ENCODE measurements around the gene CMIP. TPM values are rescaled to one million over a fixed set of nuclear protein-coding genes. Genes with fewer than 3 reads are reported as not detected.

CMIP gene
- total RNA-seq, 1 experiment from 2014 or later = 48.2 TPM

DNA sequence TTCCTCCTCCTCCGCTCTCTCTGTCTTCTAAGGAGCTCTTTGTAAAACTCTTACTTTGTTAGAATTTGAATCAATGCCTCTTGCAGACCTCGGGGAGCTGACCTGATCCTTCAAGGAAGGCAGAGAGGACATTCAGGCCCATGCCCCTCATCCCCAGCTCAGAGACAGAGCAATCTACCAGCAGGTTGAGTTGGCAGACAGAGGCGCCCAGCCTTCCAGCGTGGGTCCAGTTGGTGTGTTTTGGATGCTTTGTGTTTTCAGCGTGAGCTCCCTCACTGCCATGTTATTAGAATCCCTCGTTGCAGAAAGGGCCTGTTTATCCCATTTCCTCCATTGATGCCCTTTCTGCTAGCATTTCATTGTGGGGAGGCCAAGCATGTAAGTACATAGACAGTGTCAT, 167.1 kb downstream of the CMIP start:
- H3K23ac ChIP-seq (ENCODE audit: insufficient read length, low read depth, low read length) = no peak overlapping the region
- H3K56ac ChIP-seq (ENCODE audit: insufficient read length, low read depth, low read length) = no peak overlapping the region
- DNase-seq = no peak
- no peak overlapping the region for H2AK5ac ChIP-seq (ENCODE audit: insufficient read length, low read length)
- no peak overlapping the region for H4K91ac ChIP-seq (ENCODE audit: insufficient read length, low read depth, low read length)
- H3K27ac Mint-ChIP-seq = peak overlapping the region; percentile 9 to 56 (median 37); a peak in 6 of 7 replicates
- no peak overlapping the region for H2AFZ ChIP-seq (ENCODE audit: low read length)
- no peak overlapping the region for H3K18ac ChIP-seq (ENCODE audit: insufficient read length, low read depth, low read length)
- TF ChIP-seq, protein P1, sequence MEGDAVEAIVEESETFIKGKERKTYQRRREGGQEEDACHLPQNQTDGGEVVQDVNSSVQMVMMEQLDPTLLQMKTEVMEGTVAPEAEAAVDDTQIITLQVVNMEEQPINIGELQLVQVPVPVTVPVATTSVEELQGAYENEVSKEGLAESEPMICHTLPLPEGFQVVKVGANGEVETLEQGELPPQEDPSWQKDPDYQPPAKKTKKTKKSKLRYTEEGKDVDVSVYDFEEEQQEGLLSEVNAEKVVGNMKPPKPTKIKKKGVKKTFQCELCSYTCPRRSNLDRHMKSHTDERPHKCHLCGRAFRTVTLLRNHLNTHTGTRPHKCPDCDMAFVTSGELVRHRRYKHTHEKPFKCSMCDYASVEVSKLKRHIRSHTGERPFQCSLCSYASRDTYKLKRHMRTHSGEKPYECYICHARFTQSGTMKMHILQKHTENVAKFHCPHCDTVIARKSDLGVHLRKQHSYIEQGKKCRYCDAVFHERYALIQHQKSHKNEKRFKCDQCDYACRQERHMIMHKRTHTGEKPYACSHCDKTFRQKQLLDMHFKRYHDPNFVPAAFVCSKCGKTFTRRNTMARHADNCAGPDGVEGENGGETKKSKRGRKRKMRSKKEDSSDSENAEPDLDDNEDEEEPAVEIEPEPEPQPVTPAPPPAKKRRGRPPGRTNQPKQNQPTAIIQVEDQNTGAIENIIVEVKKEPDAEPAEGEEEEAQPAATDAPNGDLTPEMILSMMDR (conservative IDR thresholded peaks at IDR 0.05) = no peak
- H2BK20ac ChIP-seq (ENCODE audit: low read depth, low read length, poor library complexity, severe bottlenecking) = no peak overlapping the region
- H2BK12ac ChIP-seq (ENCODE audit: insufficient read length, low read depth, low read length) = no peak overlapping the region
- H3K79me1 ChIP-seq (ENCODE audit: insufficient read depth, low read depth, low read length, poor library complexity, severe bottlenecking) = no peaks in the 10 kb centered on the region
- H3K4me3 Mint-ChIP-seq = no peak overlapping the region
- H3K4ac ChIP-seq (ENCODE audit: low read depth, low read length) = no peak overlapping the region
- H3K27me3 ChIP-seq (ENCODE audit: insufficient read depth, low read length) = no peaks in the 10 kb centered on the region
- no peak overlapping the region for H4K5ac ChIP-seq (ENCODE audit: insufficient read length, low read depth, low read length)
- no peak overlapping the region for H2BK5ac ChIP-seq (ENCODE audit: insufficient read length, low read length)
- H3K9me3 Mint-ChIP-seq = no peaks in the 10 kb centered on the region
- H3K27me3 Mint-ChIP-seq (ENCODE audit: low read depth) = no peaks in the 10 kb centered on the region
- no peaks in the 10 kb centered on the region for H3K9me3 ChIP-seq (ENCODE audit: control insufficient read depth, low read depth, low read length)
- no peak overlapping the region for H4K8ac ChIP-seq (replicated peaks; ENCODE audit: insufficient read length, low read depth, low read length)
- no peak overlapping the region for H2BK15ac ChIP-seq (ENCODE audit: low read depth, low read length)
- peaks cover 19 to 26% of the 10 kb centered on the region in 2 experiments for H3K4me1 Mint-ChIP-seq
- peaks cover 0 to 22% (median 21%) of the 10 kb centered on the region in 3 experiments; a peak in 5 of 7 replicates for H3K36me3 Mint-ChIP-seq (ENCODE audit: insufficient read depth in 1 of 3, low read depth in 3 of 3)
- no peak overlapping the region for H3K9ac ChIP-seq (ENCODE audit: extremely low read depth, insufficient read length, low read length)
- no peak overlapping the region for H3K27ac ChIP-seq (ENCODE audit: insufficient read length, low read depth, low read length)
- no peak overlapping the region for H2BK120ac ChIP-seq (ENCODE audit: low read depth, low read length, poor library complexity, severe bottlenecking)
- peaks cover 2% of the 10 kb centered on the region; the same call in 1 of the 2 replicates for H3K79me2 ChIP-seq (ENCODE audit: insufficient read depth, low read length)
- H3K4me2 ChIP-seq (ENCODE audit: insufficient read depth, insufficient read length, low read length) = no peak overlapping the region
- H3T11ph ChIP-seq (ENCODE audit: low read length) = no peak overlapping the region
- H3K23me2 ChIP-seq (ENCODE audit: insufficient read length, low read depth, low read length, poor library complexity, severe bottlenecking) = no peaks in the 10 kb centered on the region
- WGBS (ENCODE audit: extremely low coverage, insufficient read length, low lambda C conversion rate) = no CpG with 5 or more reads among the region's 6 CpGs
- no peak overlapping the region for H3K14ac ChIP-seq (ENCODE audit: insufficient read depth, low read length)
- no peaks in the 10 kb centered on the region for H4K20me1 ChIP-seq (ENCODE audit: control insufficient read depth, insufficient read depth, insufficient read length)
- no peaks in the 10 kb centered on the region; the same call in 1 of the 2 replicates for H3K4me1 ChIP-seq (ENCODE audit: insufficient read depth, low read length)

All from H9 (cell line).